ENCODE measurements around the gene KRT72. TPM values are rescaled to one million over a fixed set of nuclear protein-coding genes. Genes with fewer than 3 reads are reported as not detected.

The KRT72 gene
- total RNA-seq, 1 donor from 2014 or later: not detected

DNA sequence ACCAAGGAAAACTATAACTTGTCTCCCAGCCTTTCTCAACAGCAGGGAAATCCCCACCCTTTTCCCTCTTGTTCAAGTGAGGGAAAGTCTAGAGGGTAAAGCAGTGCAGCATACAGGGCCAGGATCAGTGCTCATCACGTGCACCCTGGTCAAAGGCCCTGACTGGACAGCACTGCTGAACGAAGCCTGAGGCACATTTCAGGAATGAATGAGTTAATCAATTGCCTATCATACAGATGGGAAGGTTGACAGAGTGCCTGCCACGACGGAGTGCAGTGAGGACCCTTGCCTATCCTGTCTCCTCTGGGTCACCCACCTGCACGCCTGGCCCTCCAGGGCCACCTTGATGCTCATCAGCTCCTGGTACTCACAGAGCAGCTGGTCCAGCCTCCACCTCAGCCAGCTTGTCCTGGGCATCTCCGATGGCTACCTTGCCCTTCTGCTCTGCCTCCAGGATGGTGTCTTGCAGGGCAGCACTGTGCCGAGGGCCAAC lies 28.8 kb upstream of the KRT72 start:
- no peak for DNase-seq (ENCODE audit: low read depth, low spot score)

DNA sequence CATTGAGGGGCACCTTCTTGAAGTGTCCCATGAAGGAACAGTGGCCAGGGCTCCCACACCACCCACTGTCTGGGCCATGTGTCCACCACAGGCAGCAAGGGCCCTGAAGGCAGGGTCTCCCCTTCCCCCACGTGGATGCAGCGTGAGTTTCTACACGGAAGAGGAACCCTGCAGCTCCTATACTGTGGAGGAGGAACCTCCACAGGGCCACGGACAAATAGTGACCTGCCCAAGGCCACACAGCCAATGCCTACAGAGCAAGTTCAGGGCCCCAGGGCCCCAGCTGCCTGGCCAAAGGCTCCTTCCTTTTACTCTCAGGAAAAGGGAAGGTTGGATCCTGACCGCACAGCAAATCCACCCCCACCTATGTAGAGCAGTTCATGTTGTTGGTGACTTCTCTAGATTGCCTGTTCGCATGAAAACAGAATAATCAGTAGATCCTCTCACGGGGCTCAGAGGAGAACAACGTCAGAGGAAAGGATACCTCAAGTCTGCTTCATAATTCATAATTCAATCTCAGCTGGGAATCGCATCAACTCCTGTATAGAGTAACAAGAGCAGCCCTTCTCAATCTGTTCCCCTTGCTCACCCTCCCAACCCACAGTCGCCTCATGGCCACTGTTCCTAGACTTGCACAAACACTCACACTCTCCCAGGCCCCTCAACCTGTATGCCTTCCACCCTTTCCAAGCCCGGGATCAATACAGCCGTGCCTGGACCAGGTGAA lies 28.2 kb upstream of the KRT72 start:
- no peak for DNase-seq (ENCODE audit: low read depth, low spot score)

DNA sequence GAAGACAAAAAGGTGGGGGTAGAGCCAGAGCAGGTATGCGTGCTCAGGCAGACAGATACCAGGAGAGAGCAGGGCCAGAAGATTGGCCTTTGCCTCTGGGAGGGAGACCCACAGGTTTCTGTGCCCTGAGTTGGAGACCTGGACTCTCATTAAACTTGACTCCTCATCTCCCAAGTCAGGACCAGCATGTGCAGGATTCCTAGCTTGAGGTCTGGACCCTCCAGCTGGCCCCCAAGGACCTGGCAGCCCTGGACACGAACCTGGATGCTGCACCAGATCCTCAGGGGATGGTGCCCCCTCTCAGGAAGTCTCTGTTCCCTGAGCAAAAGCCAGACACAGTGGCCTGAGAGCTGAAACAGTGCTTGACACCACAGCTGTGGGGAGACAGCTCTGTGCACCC lies 27.6 kb upstream of the KRT72 start:
- DNase-seq (ENCODE audit: low read depth, low spot score): no peak

DNA sequence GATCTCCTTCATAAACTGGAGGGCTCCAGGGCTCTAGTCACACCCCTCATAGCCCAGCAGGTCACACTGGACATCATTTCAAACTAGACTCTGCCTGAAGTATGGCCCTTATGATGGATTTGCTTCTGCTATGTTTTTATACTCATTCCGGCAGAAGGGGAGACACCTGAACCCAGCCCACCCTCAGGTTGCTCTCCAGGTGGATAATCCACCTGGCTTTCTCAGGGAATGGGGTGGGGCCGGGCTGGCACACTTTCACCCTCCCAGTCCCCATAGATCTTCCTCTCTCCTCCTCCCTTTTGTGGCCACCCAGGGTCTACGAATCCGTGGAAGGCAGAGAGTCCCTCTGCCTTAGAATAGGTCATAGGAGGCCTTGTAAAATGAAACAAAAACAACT lies 26.8 kb upstream of the KRT72 start:
- no peak for DNase-seq (ENCODE audit: low read depth, low spot score)

DNA sequence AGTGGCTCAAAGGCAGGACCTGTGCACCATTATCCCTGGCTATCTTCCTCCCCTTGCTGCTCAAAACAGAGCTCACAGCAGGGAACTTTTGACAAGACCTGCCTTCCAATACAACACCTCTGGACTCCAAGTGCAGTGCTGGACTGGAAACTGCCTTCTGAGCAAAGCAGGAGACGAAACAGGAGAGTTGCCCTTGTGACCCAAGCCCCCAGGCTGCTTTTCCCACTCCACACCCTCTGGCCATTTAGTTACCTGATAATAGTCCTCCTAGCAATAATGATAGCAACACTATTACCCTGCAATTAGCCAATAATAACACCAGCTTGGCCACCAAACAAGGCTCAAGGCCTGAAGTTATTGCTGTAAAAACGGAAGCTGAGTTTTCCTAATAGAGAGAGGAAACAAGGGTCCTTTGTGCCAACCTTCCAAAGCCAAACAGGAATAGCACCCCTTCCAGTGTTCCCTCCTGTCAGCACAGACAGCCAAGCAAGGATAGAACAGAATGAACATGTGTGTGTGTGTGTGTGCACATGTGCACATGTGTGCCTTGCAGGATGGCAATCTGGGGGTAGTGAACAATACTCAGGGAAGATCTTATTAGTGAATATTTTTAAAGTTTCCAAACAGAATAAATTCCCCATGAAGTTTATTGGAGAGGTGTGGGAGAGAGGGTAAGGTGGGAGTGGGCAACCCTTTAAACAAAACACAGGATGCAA lies 26.3 kb upstream of the KRT72 start:
- DNase-seq (ENCODE audit: low read depth, low spot score): no peak

DNA sequence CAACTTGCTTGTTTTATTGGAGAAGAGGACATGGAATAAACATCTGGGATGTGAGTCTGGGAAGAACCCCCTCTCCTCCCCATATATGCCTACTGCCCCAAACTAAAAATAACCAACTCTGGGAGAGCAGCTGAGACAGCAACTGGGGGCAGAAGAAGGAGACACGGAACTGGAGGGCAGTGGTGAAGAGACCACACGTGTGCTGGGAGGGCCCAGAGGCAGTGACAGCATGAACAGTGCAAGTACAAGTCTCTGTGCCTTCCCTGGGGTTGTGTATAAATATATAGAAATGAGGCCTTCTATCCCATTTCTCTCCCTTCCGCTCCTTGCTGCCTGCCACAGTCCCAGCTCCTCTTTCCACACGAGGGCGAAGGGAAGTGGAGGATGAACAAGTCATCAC lies 21.1 kb upstream of the KRT72 start:
- no peak for DNase-seq (ENCODE audit: low read depth, low spot score)

DNA sequence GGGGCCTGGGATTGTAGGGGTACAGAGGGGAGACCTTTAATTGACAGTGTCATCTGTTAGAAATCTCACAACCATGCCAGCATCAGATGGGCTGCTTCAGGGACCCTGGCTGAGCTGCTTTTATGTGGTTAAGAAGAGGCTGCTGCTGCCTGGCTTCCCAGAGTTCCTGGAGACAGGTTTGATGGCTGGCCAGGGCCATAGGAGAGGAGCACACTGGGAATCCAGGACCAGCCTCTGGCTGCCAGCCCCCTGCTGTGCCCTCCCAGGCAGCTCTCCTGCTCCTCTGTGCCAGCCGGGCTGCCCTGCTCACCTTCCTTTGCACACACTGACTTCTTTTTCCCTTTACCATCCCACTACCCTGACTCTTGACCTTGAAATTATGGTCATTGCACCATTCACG lies 17.6 kb upstream of the KRT72 start:
- DNase-seq (ENCODE audit: low read depth, low spot score): no peak

DNA sequence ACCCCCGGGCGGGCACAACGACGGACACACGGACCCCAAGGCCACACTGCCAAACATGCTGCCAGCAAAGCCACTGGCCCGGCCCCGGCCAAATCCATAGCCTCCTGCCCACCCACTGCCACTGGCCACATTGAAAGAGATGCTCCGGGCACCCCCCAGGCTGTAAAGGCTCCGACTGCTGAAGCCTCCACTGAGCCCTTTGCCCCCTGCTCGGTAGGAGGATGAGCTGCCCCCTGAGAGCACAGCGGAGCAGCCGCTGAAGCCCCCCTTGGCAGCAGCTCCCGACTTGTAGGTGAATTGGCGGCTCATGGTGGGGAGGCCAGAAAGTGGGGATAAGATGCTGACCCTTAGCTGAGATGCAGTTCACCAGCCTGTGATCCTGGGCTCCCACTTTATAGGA lies 17.0 kb upstream of the KRT72 start, which contains the start of gene KRT73:
TSS of gene KRT73 (minus strand) at position 344 of the 400 bp plus-strand sequence. CDS start at position 309, 35 bp downstream.
- no peak for DNase-seq (ENCODE audit: low read depth, low spot score)

DNA sequence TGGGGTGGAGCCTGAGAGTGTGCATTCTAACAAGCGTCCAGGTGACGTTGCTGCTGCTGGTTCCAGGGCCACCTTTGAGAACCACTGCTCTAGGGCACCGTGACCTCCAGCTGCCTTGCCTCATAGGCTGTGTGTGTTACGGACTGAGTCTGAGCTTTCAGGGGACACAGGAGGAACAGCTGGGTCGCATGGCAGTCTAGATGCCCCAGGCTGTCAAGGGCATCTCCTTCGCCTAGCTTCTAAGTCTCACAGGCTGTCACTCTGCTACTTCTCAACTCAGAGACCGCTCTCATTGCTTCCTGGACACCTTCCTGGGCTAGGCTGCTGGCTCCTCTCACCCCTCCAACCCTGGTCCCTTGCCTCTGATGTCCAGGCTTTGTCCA lies 16.1 kb upstream of the KRT72 start:
- DNase-seq (ENCODE audit: low read depth, low spot score): no peak

DNA sequence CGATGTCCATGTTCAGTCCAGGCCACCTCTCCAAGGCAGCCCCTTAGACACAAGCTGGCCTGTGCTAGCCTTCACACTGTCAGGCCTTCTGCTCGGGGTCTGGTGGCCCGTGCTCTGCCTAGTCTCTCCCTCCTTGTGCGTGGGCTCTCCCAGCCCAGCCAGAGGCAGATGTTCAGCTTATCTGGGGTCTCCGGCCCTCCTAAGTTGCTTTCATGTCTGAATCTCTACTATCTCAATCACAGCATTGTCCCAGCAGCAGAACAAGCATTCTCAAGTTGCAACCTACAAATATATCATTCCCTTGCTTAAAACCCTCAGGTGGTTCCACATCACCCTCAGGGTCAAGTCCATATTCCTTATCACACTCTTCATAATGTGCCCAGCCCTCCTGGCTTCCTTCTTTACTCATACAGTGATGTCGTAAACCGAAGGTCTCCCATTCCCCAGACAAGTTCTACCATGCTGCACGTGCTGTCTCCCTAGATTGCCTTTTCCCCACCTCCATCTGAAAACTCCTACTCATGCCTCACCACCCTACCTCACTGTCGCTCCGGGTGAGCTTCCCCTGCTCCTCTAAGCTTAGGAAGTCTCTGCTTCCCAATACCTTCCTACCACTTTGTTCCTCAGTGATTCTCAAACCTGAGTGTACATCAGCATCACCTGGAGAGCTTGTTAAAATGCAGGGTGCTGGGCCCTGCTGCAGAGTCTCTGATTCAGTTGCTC lies 15.6 kb upstream of the KRT72 start:
- DNase-seq (ENCODE audit: low read depth, low spot score): no peak

DNA sequence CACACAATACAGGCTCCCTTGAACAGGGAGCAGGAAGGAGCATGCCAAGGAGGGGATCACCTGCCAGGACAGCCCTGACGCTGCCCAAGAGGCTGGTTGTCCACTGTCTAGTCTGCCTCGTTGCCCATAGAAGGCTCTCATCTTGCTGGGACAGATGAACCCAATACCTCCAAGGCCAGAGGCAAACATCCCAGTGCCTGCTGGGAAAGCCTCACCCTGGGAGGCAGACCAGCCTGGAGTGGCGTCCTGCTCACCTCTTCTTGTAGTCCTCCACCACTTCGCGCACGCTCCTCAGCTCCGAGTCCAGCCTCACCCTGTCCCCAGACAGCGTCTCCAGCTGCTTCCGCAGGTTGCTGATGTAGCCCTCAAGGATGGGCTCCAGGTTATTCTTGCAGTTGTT lies 14.6 kb upstream of the KRT72 start:
- DNase-seq (ENCODE audit: low read depth, low spot score): no peak

DNA sequence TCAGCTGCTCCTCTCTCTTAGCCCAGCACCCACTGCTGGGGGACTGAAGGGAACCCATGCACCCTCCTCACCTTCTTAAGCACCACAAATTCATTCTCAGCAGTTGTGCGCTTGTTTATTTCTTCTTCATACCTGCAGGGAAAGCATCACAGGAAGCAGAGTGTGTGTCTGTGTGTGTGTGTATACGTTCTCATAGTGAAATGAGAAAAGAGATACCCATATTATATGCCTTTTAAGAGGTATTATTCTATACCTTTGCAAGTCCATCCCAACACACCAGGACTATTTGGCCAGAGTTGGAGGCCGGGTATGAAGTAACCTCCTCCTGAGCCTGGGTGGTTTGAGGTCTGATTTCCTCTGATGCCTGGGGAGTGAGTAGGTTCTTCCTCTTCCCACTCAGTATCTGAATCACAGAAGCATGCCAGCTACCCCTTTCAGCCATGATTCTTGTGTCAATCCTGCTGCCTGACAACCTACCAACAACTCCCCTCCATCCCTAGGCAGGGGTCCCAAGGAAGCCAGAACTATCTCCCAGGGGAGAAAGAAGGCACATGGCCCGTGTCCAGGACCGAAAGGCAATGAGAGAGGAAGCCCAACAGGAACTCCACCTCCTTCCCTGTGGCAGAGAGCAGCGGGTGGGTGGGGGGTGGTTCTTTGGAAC lies 14.1 kb upstream of the KRT72 start:
- DNase-seq (ENCODE audit: low read depth, low spot score): no peak

DNA sequence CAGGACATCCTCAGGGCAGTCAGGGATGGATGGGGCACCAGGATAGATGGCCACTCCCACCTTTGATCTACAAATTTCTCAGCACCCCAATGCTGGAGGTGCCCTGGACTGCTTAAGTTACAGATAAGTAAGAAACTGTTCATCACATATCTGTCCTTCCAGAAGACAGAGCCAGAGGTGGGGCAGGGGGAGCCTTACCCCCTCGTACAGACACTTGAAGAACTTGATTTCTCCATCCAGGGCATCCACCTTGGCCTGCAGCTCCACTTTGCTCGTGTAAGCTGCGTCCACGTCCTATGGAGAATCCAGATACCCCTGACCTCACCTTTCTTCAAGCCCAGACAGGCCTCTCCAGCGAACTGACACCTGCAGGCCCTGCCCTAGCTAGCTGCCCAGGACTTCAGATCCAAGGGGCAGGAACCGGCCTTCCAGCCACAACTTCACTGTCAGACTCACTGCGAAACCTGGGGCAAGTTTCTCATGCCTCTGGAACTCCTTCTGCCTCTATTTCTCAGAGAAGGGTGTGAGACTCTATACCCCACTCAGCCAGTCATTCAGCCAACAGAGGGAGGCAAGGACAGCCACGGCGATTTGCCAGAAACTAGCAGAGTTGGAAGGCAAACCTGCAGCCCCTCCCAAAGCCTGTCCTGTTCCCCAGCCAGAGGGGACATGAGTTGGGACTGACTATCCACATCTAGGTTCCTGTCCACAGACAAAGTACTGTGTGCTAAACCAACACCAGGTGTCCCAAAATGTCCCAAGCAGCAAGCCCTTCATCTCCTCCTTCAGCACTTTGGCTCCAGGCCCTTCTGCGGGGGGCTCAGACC lies 13.3 kb upstream of the KRT72 start:
- no peak for DNase-seq (ENCODE audit: low read depth, low spot score)

DNA sequence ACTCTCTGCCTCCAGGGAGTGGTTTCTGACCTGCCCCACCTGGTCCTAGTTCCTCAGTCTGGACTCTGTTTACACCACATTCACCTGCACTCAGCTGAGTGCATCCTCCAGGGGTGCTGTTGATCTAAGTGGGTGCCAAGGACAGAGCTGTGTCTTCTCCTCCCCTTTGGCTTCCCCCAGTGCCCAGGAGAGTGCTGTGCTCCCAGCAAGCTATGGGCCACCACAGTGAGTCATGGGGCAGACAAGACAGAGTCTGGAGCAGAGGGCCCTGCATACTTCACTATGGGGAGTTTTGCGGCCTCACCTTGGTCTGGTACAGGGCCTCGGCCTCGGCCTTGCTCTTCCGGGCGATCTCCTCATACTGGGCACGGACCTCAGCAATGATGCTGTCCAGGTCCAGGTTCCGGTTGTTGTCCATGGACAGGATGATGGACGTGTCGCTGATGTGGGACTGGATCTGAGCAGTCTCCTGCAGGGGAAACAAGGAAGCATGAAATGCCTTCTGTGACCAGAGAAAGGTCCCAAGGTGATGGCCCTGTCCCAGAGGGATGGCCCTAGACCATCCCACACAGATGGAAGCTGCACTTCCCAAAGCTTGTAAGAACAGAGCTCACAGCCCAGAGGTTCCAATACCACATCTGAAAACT lies 12.2 kb upstream of the KRT72 start:
- no peak for DNase-seq (ENCODE audit: low read depth, low spot score)

DNA sequence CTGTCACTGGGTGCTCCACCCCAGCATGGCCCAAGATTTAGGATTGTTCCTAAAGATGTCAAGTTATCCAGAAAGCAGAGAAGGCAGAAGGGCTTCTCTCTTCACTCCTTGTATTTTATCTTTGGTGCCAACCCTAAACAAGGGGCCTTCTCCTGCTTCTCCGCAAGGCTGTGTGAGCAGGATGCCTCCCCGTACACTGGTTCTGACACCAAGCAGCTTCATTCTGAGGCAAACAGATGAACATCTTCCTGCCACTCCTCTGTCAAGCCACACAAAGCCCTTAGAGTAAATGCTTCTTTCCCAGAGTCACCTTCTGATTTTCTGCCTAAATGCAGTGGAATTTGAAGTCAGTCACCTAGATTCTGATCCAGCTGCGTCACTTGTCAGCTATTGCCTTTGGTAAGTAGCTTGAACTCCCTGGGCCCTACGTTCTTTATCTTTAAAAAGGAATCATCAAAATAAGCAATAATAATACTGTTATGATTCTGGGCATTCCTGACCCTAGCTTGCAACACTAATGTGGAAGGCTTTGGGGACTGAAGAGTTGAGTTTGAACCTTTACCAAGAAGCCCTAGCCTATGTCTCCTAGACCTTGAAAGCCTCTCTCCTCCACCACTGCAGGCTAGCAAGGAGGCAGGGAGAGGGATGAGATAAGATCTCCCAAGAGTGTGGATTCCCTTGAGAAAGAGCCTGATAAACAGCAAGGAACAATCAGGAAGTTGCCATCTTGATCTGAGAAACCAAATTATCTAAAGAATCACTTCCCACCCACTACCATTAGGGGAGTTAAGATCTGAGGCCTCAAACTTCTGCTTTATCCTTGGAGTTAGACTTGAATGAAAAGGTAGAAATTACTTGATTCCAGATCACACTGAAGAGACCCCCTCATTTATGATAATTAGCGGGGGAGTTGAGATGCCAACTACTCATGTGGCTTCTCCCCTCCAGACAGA lies 11.4 kb upstream of the KRT72 start:
- no peak for DNase-seq (ENCODE audit: low read depth, low spot score)

DNA sequence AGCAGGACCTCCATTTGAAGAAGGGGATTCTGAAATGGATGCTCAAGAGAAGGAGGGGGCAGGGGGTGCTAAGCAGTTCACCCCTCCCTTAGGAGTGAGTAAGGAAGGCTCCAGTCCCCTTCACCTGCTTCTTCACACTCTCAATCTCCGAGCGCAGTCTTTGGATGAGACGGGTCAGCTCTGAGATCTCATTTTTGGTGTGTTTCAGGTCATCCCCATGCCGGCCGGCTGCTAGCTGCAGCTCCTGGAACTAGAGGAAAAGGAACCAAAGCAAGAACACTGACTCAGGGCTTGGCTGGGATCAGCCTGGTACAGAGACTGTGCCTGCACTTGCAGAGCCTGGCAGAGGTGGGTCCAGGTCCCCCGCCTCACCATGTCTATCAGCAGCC lies 9.8 kb upstream of the KRT72 start:
- DNase-seq (ENCODE audit: low read depth, low spot score): no peak

DNA sequence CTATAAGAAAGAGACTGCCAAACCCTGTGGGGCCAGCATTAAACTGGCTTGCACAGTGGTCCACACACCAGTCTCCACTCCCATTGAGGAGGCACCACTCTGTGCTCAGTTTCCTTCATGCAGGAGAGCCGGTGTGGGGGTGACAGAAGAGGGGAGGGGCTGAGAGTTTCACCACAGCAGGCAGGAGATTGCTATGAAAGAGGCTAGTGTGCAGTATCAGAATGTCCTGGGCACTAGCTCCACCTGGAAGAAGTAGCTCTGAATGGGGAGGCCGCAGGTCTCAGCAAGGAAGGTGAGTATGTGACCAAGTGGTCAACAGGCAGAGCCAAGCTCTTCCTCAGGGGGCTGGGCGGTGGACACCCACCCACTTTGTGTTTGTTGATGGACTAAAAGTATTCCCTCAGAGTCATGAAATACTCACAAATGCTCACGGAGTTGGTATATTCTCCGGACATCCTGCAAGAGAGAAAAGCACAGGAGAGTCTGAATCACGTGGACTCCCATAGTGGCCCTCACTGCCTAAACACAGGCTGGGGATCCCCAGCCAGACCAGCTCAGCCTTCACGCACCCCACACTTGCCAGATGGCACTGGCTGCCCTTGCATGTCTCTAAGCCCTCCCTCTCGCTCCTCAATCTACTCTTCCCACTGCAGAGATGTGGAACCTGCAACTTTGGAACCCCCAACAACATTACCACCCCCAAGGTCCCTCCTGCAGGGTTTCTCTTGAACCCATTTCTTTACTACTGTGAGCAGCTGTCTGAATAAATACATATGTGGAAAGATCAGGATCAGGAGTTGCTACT lies 7.8 kb upstream of the KRT72 start:
- no peak for DNase-seq (ENCODE audit: low read depth, low spot score)

DNA sequence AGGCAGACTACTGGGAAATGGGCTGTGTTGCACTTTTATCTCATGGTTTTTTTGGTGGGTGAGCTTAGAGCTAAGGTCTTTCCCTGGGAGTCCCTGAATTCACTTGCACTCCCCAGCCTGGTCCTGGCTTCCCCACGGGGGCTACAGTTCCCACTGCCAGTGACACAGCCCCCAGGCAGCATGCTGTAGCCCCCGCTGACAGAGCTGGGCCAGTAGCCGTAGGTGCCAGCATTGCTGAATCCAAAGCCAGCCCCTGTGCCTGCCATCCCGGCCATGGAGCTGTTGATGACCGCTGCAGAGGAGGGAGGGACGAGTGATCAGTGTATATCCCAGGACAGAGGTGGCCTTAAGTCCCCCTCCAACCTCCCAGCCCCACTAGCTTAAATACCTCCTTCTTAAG lies 6.9 kb upstream of the KRT72 start:
- DNase-seq (ENCODE audit: low read depth, low spot score): no peak

Measured in pulmonary artery endothelial cell (primary cell).